Fibroblast of pulmonary artery (primary cell): ENCODE measurements around the gene SPTBN1.
"Not testable (repeated sequence)": the region's sequence is repeated elsewhere in the genome, so short reads cannot be mapped to it uniquely, and the experiment has no call there.

Experiments used
- DNase-seq: peaks from one replicate; pipeline ENCODE4 v3.0.0-alpha.2; 2010; ENCODE audit warnings: low read depth
- H3K4me3 ChIP-seq: replicated peaks from 2 replicates; pipeline ENCODE4 v1.5.1; 2011; ENCODE audit warnings: low read depth, mild to moderate bottlenecking, control low read depth, low read length, moderate library complexity
- CTCF ChIP-seq: IDR thresholded peaks from 2 replicates; pipeline ENCODE4 v1.5.1; 2011; ENCODE audit warnings: mild to moderate bottlenecking, control low read depth, low read length, inconsistent platforms; ENCODE audit errors: missing control alignments

Gene SPTBN1

GRCh38 chr2:54482715-54483114 lies 26.6 kb downstream of the SPTBN1 start:
- DNase-seq, result peak; percentile 85
- TF ChIP-seq CTCF, result no peak
- H3K4me3 ChIP-seq, result no peak overlapping the region

- H3K4me3 ChIP-seq, result no peak overlapping the region
- no peak for TF ChIP-seq CTCF
- DNase-seq, result no peak
Observed at GRCh38 chr2:54483426-54483825, 27.3 kb downstream of the SPTBN1 start.

GRCh38 chr2:54485756-54486155 lies 29.6 kb downstream of the SPTBN1 start:
- not testable (repeated sequence) for DNase-seq, H3K4me3 ChIP-seq

- H3K4me3 ChIP-seq, result no peak overlapping the region
- no peak for DNase-seq
- no peak for TF ChIP-seq CTCF
Observed at GRCh38 chr2:54486766-54487165, 30.6 kb downstream of the SPTBN1 start.

- no peak for DNase-seq
- no peak for TF ChIP-seq CTCF
- no peak overlapping the region for H3K4me3 ChIP-seq
Observed at GRCh38 chr2:54490863-54491262, 34.7 kb downstream of the SPTBN1 start.

GRCh38 chr2:54492335-54492734 lies 36.2 kb downstream of the SPTBN1 start:
- DNase-seq, result no peak
- no peak overlapping the region for H3K4me3 ChIP-seq
- no peak for TF ChIP-seq CTCF

- no peak overlapping the region for H3K4me3 ChIP-seq
- no peak for TF ChIP-seq CTCF
- DNase-seq, result no peak
Observed at GRCh38 chr2:54494087-54494486, 38.0 kb downstream of the SPTBN1 start.

GRCh38 chr2:54496920-54497319 lies 40.8 kb downstream of the SPTBN1 start:
- H3K4me3 ChIP-seq, result no peak overlapping the region
- TF ChIP-seq CTCF, result no peak
- no peak for DNase-seq
